Caki2 (cell line): ENCODE results near the gene ANKAR. TPM values are rescaled to one million over a fixed set of nuclear protein-coding genes. Genes with fewer than 3 reads are reported as not detected.
A peak's percentile ranks its signal among the peaks of the same experiment; 100 is the strongest.
"Not testable (repeated sequence)": the region's sequence is repeated elsewhere in the genome, so short reads cannot be mapped to it uniquely, and the experiment has no call there.

Experiments used
- DNase-seq: peaks from one replicate; pipeline ENCODE4 v3.0.0-alpha.2; 2015; ENCODE audit warnings: low read depth
- in situ Hi-C: cut with HindIII; loops from 2 replicates; pipeline ENCODE4 v1.10.0; 2016; ENCODE audit warnings: low sequenced_read_pairs, low pct_unique_long_range_greater_than_20kb, mixed read lengths
- total RNA-seq: library from RNA; depleted of rRNA; stranded (reverse); fragments of >200 nt; shearing (Covaris generic); gene quantifications from 2 replicates; pipeline ENCODE4 v1.2.3, GENCODE V29; 2014; ENCODE audit warnings: low replicate concordance; rRNA removed

The ANKAR gene
- 2.7 and 4.1 TPM in 2 replicates for total RNA-seq

GRCh38 chr2:189674374-189675112 lies at the start of gene ANKAR:
Gene ANKAR (plus strand): TSS chr2:189674670. CDS start chr2:189676491, 1,821 bp downstream.
- peak; percentile 88 for DNase-seq
- in situ Hi-C loops: no loop called here

- DNase-seq: no peak
- in situ Hi-C loops: no loop called here
Observed at GRCh38 chr2:189625636-189626035, 48.8 kb upstream of the ANKAR start.

GRCh38 chr2:189627789-189628188 lies 46.7 kb upstream of the ANKAR start:
- DNase-seq: no peak
- in situ Hi-C loops: no loop called here

GRCh38 chr2:189628817-189629530 lies 45.5 kb upstream of the ANKAR start:
- no peak for DNase-seq
- in situ Hi-C loops: no loop called here

GRCh38 chr2:189629531-189630453 lies 44.7 kb upstream of the ANKAR start:
- DNase-seq: no peak
- in situ Hi-C loops: no loop called here

- DNase-seq: no peak
- in situ Hi-C loops: no loop called here
Observed at GRCh38 chr2:189631849-189632248, 42.6 kb upstream of the ANKAR start.

- in situ Hi-C loops: no loop called here
- DNase-seq: no peak
Observed at GRCh38 chr2:189633392-189633811, 41.1 kb upstream of the ANKAR start.

GRCh38 chr2:189635353-189635752 lies 39.1 kb upstream of the ANKAR start:
- in situ Hi-C loops: no loop called here
- DNase-seq: no peak

GRCh38 chr2:189638301-189639006 lies 36.0 kb upstream of the ANKAR start:
- DNase-seq: no peak
- in situ Hi-C loops: no loop called here

- in situ Hi-C loops: no loop called here
- no peak for DNase-seq
Observed at GRCh38 chr2:189639007-189639609, 35.4 kb upstream of the ANKAR start.

- DNase-seq: no peak
- in situ Hi-C loops: no loop called here
Observed at GRCh38 chr2:189641002-189641401, 33.5 kb upstream of the ANKAR start.

- in situ Hi-C loops: no loop called here
- no peak for DNase-seq
Observed at GRCh38 chr2:189641590-189641989, 32.9 kb upstream of the ANKAR start.

- in situ Hi-C loops: no loop called here
- no peak for DNase-seq
Observed at GRCh38 chr2:189646521-189646920, 27.9 kb upstream of the ANKAR start.

GRCh38 chr2:189648846-189649509 lies 25.5 kb upstream of the ANKAR start:
- in situ Hi-C loops: no loop called here
- no peak for DNase-seq

GRCh38 chr2:189651284-189651683 lies 23.2 kb upstream of the ANKAR start:
- in situ Hi-C loops: no loop called here
- no peak for DNase-seq

GRCh38 chr2:189653464-189653863 lies 21.0 kb upstream of the ANKAR start:
- DNase-seq, in situ Hi-C loops: not testable (repeated sequence)

- no peak for DNase-seq
- in situ Hi-C loops: no loop called here
Observed at GRCh38 chr2:189654641-189655040, 19.8 kb upstream of the ANKAR start.
